ENCODE measurements around the gene ISLR. TPM values are rescaled to one million over a fixed set of nuclear protein-coding genes. Genes with fewer than 3 reads are reported as not detected.

ISLR gene
- total RNA-seq, 4 donors from 2014 or later = 0.91 to 38.0 (median 11.0) TPM

- Histone ChIP-seq H3K4me3 (no peak overlapping the region), H3K4me1 (peaks cover 6 to 37% (median 6%) of the 10 kb centered on the region in 3 donors), H3K27me3 (peaks cover 0 to 5% (median 0%) of the 10 kb centered on the region in 4 donors), H3K36me3 (no peaks in the 10 kb centered on the region), H3K9me3 (no peaks in the 10 kb centered on the region), H3K27ac (peak overlapping the region in 1 of 4 donors; percentile 20)
- TF ChIP-seq, protein P1, sequence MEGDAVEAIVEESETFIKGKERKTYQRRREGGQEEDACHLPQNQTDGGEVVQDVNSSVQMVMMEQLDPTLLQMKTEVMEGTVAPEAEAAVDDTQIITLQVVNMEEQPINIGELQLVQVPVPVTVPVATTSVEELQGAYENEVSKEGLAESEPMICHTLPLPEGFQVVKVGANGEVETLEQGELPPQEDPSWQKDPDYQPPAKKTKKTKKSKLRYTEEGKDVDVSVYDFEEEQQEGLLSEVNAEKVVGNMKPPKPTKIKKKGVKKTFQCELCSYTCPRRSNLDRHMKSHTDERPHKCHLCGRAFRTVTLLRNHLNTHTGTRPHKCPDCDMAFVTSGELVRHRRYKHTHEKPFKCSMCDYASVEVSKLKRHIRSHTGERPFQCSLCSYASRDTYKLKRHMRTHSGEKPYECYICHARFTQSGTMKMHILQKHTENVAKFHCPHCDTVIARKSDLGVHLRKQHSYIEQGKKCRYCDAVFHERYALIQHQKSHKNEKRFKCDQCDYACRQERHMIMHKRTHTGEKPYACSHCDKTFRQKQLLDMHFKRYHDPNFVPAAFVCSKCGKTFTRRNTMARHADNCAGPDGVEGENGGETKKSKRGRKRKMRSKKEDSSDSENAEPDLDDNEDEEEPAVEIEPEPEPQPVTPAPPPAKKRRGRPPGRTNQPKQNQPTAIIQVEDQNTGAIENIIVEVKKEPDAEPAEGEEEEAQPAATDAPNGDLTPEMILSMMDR (IDR thresholded peaks at IDR 0.05) = no peak
- no peak for TF ChIP-seq POLR2A (IDR thresholded peaks at IDR 0.05)
- no peak for DNase-seq
- 8 to 27% methylated on average over 2 to 3 of the region's 3 CpGs for WGBS, 2 donors
- intact Hi-C loops (cut with DNase I) = no loop called here
Observed at GRCh38 chr15:74168711-74169126, 4.8 kb upstream of the ISLR start.

- no peaks in the 10 kb centered on the region for H3K36me3 ChIP-seq
- WGBS, 2 donors = 82 to 85% methylated on average over 11 to 12 of the region's 15 CpGs
- H3K9me3 ChIP-seq = no peaks in the 10 kb centered on the region
- no peaks in the 10 kb centered on the region for H3K27me3 ChIP-seq
- TF ChIP-seq, protein P1 (IDR thresholded peaks at IDR 0.05) = no peak
- peak overlapping the region in 2 of 4 donors; percentile 7 to 61 for H3K27ac ChIP-seq
- H3K4me3 ChIP-seq = no peak overlapping the region
- intact Hi-C loops (cut with DNase I) = no loop called here
- no peak for DNase-seq
- peaks cover 6 to 52% (median 10%) of the 10 kb centered on the region in 3 donors for H3K4me1 ChIP-seq
Observed at GRCh38 chr15:74170071-74170844, 3.3 kb upstream of the ISLR start.

DNA sequence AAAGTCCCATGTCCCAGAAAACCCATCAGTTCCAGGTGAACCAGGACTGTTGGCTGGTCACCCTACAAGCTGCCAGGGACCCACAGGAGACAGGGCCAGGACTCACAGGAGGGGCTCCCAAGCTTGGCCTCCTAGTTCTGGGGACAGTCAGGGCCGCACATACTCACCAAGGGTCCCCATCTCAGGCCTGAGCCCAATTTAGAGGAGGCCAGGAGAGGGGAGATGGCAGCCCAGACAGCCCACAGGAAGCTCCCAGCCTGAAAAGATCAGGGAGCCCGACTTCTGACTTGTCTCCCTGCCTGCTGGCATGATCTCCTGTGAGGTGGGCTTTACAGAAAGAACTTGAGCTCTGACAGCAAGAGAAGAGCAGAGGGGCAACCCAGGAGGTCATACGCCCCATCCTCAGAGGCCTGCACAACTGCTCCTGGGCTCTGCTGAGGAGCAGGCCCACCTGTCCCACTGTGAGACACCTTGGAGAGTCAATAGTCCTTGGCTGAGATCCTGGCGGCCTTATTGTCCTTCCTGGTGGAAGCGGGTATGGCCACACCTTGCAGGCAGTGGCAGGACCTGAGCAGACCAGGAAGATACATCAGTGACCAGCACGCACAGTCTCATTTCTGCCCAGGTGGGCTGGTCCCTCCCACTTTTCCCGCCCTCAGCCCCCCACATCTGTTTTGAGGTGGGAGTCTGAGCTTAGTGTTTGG lies 2.5 kb upstream of the ISLR start:
- no peaks in the 10 kb centered on the region for H3K9me3 ChIP-seq
- no peaks in the 10 kb centered on the region for H3K36me3 ChIP-seq
- DNase-seq = no peak
- H3K27me3 ChIP-seq = no peaks in the 10 kb centered on the region
- intact Hi-C loops (cut with DNase I) = no loop called here
- H3K4me3 ChIP-seq = no peak overlapping the region
- peak overlapping the region in 2 of 4 donors; percentile 7 to 61 for H3K27ac ChIP-seq
- peaks cover 6 to 60% (median 10%) of the 10 kb centered on the region in 3 donors for H3K4me1 ChIP-seq
- 83 to 89% methylated on average over 1 to 4 of the region's 7 CpGs for whole genome bisulfite sequencing, 2 donors
- TF ChIP-seq, protein P1 (IDR thresholded peaks at IDR 0.05) = no peak
- no peak for TF ChIP-seq POLR2A (IDR thresholded peaks at IDR 0.05)

- DNase-seq = no peak
- WGBS, 2 donors = no CpG with 5 or more reads among the region's 1 CpG
- no peak for TF ChIP-seq POLR2A (IDR thresholded peaks at IDR 0.05)
- TF ChIP-seq, protein P1 (IDR thresholded peaks at IDR 0.05) = no peak
- Histone ChIP-seq H3K4me3 (no peak overlapping the region), H3K36me3 (no peaks in the 10 kb centered on the region), H3K27ac (peak overlapping the region; percentile 41 to 83 (median 72)), H3K9me3 (no peaks in the 10 kb centered on the region), H3K4me1 (peaks cover 6 to 70% (median 13%) of the 10 kb centered on the region in 3 donors), H3K27me3 (peaks cover 0 to 2% (median 0%) of the 10 kb centered on the region in 4 donors)
- intact Hi-C loops (cut with DNase I) = no loop called here
Observed at GRCh38 chr15:74171965-74172541, 1.5 kb upstream of the ISLR start.
